ENCODE measurements around the gene SHISA2. TPM values are rescaled to one million over a fixed set of nuclear protein-coding genes. Genes with fewer than 3 reads are reported as not detected.

Gene SHISA2
- total and polyA plus RNA-seq, 4 donors: under 0.01 to 2.1 TPM; not detected in 2

GRCh38 chr13:26012995-26013394 lies 38.8 kb downstream of the SHISA2 start:
- no peak overlapping the region for H3K27ac ChIP-seq (ENCODE audit: low read depth in 1 of 2, low read length in 2 of 2)
- peaks cover 0 to 5% (median 3%) of the 10 kb centered on the region in 4 donors for H3K27me3 ChIP-seq (ENCODE audit: control insufficient read depth in 4 of 4, insufficient read depth in 4 of 4, low read length in 3 of 4)
- no peak overlapping the region for H3K4me3 ChIP-seq (ENCODE audit: low read depth in 1 of 3, low read length in 3 of 3)
- no peaks in the 10 kb centered on the region for H3K9me3 ChIP-seq (ENCODE audit: control insufficient read depth in 4 of 4, low read length in 3 of 4)
- WGBS: 55% methylated on average over 9 of the region's 9 CpGs
- no peak for TF ChIP-seq RXRA (IDR thresholded peaks at IDR 0.05)
- TF ChIP-seq FOXA2 (IDR thresholded peaks at IDR 0.05): no peak
- no peak for TF ChIP-seq HNF4A (conservative IDR thresholded peaks at IDR 0.05)
- no peak for TF ChIP-seq ATF3 (IDR thresholded peaks at IDR 0.05)
- no peak for TF ChIP-seq FOXA1 (IDR thresholded peaks at IDR 0.05)
- TF ChIP-seq MAX (IDR thresholded peaks at IDR 0.05): no peak
- TF ChIP-seq HNF4G (IDR thresholded peaks at IDR 0.05): no peak
- TF ChIP-seq CTCF (IDR thresholded peaks at IDR 0.05; ENCODE audit: low read depth, low read length, missing input control): no peak
- TF ChIP-seq EGR1 (IDR thresholded peaks at IDR 0.05; ENCODE audit: low read depth in 2 of 2): no peak
- no peak for TF ChIP-seq GABPA (IDR thresholded peaks at IDR 0.05 in 1 of 2, conservative IDR thresholded peaks at IDR 0.05 in 1 of 2)
- no peak for TF ChIP-seq NR2F2 (IDR thresholded peaks at IDR 0.05)
- no peak for TF ChIP-seq YY1 (IDR thresholded peaks at IDR 0.05)
- no peak for TF ChIP-seq RAD21 (IDR thresholded peaks at IDR 0.05)
- H3K4me1 ChIP-seq (ENCODE audit: control insufficient read depth in 4 of 4, insufficient read depth in 4 of 4, low read length in 3 of 4): no peaks in the 10 kb centered on the region
- no peaks in the 10 kb centered on the region for H3K36me3 ChIP-seq (ENCODE audit: control insufficient read depth in 4 of 4, insufficient read depth in 3 of 4, low read depth in 1 of 4, low read length in 3 of 4)
- H3K9ac ChIP-seq (ENCODE audit: low read depth in 1 of 2, low read length in 2 of 2): no peak overlapping the region
- no peak for DNase-seq (ENCODE audit: low spot score)

GRCh38 chr13:26011996-26012821 lies 39.6 kb downstream of the SHISA2 start:
- peaks cover 0 to 8% (median 3%) of the 10 kb centered on the region in 4 donors for H3K27me3 ChIP-seq (ENCODE audit: control insufficient read depth in 4 of 4, insufficient read depth in 4 of 4, low read length in 3 of 4)
- H3K36me3 ChIP-seq (ENCODE audit: control insufficient read depth in 4 of 4, insufficient read depth in 3 of 4, low read depth in 1 of 4, low read length in 3 of 4): no peaks in the 10 kb centered on the region
- no peak overlapping the region for H3K27ac ChIP-seq (ENCODE audit: low read depth in 1 of 2, low read length in 2 of 2)
- no peak overlapping the region for H3K9ac ChIP-seq (ENCODE audit: low read depth in 1 of 2, low read length in 2 of 2)
- no peaks in the 10 kb centered on the region for H3K9me3 ChIP-seq (ENCODE audit: control insufficient read depth in 4 of 4, low read length in 3 of 4)
- 24% methylated on average over 53 of the region's 53 CpGs for WGBS
- TF ChIP-seq GABPA (IDR thresholded peaks at IDR 0.05 in 1 of 2, conservative IDR thresholded peaks at IDR 0.05 in 1 of 2) (no peak), CTCF (IDR thresholded peaks at IDR 0.05; ENCODE audit: low read depth, low read length, missing input control) (no peak), RAD21 (IDR thresholded peaks at IDR 0.05) (no peak), HNF4A (conservative IDR thresholded peaks at IDR 0.05) (no peak), REST (IDR thresholded peaks at IDR 0.05) (no peak)
- no peaks in the 10 kb centered on the region for H3K4me1 ChIP-seq (ENCODE audit: control insufficient read depth in 4 of 4, insufficient read depth in 4 of 4, low read length in 3 of 4)
- no peak for DNase-seq (ENCODE audit: low spot score)
- H3K4me3 ChIP-seq (ENCODE audit: low read depth in 1 of 3, low read length in 3 of 3): peak overlapping the region in 2 of 3 donors; percentile 28 to 29

Data from liver (tissue), 9 donors.